Heart left ventricle (tissue), 16 donors: ENCODE measurements around the gene CDH23. TPM values are rescaled to one million over a fixed set of nuclear protein-coding genes. Genes with fewer than 3 reads are reported as not detected.

Experiments used
- ATAC-seq, 4 donors: fragments of 200-7000 bp; cut with Tn5 transposase; one replicate each; pipeline ENCODE4 v1.9.1; 2020 to 2022; ENCODE audit warnings: moderate library complexity in 4 of 4, mild to moderate bottlenecking in 3 of 4, moderate number of reproducible peaks in 1 of 4
- DNase-seq, 5 donors: peaks; one replicate each; pipeline ENCODE4 v3.0.0-alpha.2; 2020
- H3K27ac ChIP-seq, 12 donors: fragments of 200-600 bp; sonication (generic) in 4 of 12; one replicate each; pipeline versions ENCODE4 v1.5.0 to v1.8.0; 2016 to 2022; ENCODE audit warnings: mild to moderate bottlenecking in 2 of 12
- H3K27me3 ChIP-seq, 9 donors: fragments of 200-600 bp; sonication (generic) in 2 of 9; one replicate each; pipeline versions ENCODE4 v1.5.1 to v1.8.0; 2016 to 2022; ENCODE audit warnings: mild to moderate bottlenecking in 3 of 9
- H3K36me3 ChIP-seq, 9 donors: fragments of 200-600 bp; sonication (generic) in 2 of 9; one replicate each; pipeline versions ENCODE4 v1.5.0 to v1.8.0; 2018 to 2022; ENCODE audit warnings: mild to moderate bottlenecking in 2 of 9
- H3K4me1 ChIP-seq, 12 donors: fragments of 200-600 bp; sonication (generic) in 4 of 12; one replicate each; pipeline versions ENCODE4 v1.5.0 to v1.8.0; 2016 to 2022; ENCODE audit warnings: mild to moderate bottlenecking in 3 of 12
- H3K4me3 ChIP-seq, 12 donors: fragments of 200-600 bp; sonication (generic) in 4 of 12; one replicate each; pipeline versions ENCODE4 v1.5.0 to v1.8.0; 2017 to 2022; ENCODE audit warnings: mild to moderate bottlenecking in 9 of 12, moderate library complexity in 4 of 12
- H3K9me3 ChIP-seq, 12 donors: fragments of 200-600 bp; sonication (generic) in 4 of 12; one replicate each; pipeline versions ENCODE4 v1.5.0 to v1.8.0; 2016 to 2022; ENCODE audit warnings: mild to moderate bottlenecking in 1 of 12
- POLR2A ChIP-seq, 2 donors: fragments of 450-650 bp; IDR thresholded peaks; one replicate each; pipeline ENCODE4 v1.6.1; 2017; ENCODE audit warnings: antibody characterized with exemption in 2 of 2, mild to moderate bottlenecking in 2 of 2, moderate library complexity in 2 of 2
- WGBS, 4 donors: extraction: QIAGEN DNeasy Blood & Tissue Kit in 2 of 4; methylation state at CpG; one replicate each; pipeline versions ENCODE4 v1.1.5 to v1.1.7; 2013 to 2018; 5-methylcytosine and 5-hydroxymethylcytosine counted together
- intact Hi-C, 10 donors: fragments of 100-400 bp; cut with DNase I; formaldehyde crosslinking; loops; one replicate each; pipeline versions ENCODE4 v1.11.1 to v1.14.2; 2022
- polyA plus RNA-seq, 2 donors: library from polyadenylated mRNA; stranded (reverse); fragments of 200-250 nt; gene quantifications; one replicate each; pipeline ENCODE4 v1.2.3, GENCODE V29; 2013
- total RNA-seq, 9 donors: library from RNA; depleted of rRNA in 2 of 9; stranded (reverse); fragments of >200 nt in 2 of 9; fragmentation: NEBNext Ultra II Directional in 3 of 9; extraction: Animal tissue kit (Norgen Biotek cat#: 25700) in 3 of 9; gene quantifications; one replicate each; pipeline versions ENCODE4 v1.1.0 to v1.2.4, GENCODE V29; 2016 to 2023
- TF ChIP-seq, protein P1 (sequence below), 12 donors: fragments of 200-600 bp; sonication (generic) in 4 of 12; IDR thresholded peaks; one replicate each; pipeline versions ENCODE4 v1.5.0 to v1.8.0; 2018 to 2022; ENCODE audit warnings: antibody characterized with exemption in 12 of 12, mild to moderate bottlenecking in 5 of 12
- donor health status: ischemic (EF 13 %, LVEDD 7.1; RV severe dilation, severe dysfunction).
- donor health status: healthy with polysubstance abuse.
- donor health status: DM: no; HTN: yes; CAD: no.
- donor health status: DM: no; HTN: no; CAD: no.
- donor health status: ischemic (EF 25% LVEDD 6.9; RV normal size, moderate dysfunction).
- donor health status: ischemic (EF 25% LVEDD 5.7; RV mildly dilated, moderate dysfunction).
- donor health status: healthy.
- donor health status: DM: yes; HTN: yes; CAD: no.
- donor health status: ischemic (EF 35%, LVEDD 5.7; RV mildly dilated, moderate dysfunction).
- donor health status: nonischemic (EF 11% LVEDD 7.7; RV severe dilation, severe dysfunction).
- donor health status: DM: yes; HTN: yes; CAD: no.
- donor health status: PGD.
- donor health status: ischemic (EF 29% LVEDD 5.4; RV normal size, mild dysfunction).
- donor health status: nonischemic (EF 23%, LVEDD 6.1; RV moderate dilation, normal function).

Gene CDH23
- total and polyA plus RNA-seq, 11 donors = 1.2 to 8.6 (median 3.9) TPM

DNA sequence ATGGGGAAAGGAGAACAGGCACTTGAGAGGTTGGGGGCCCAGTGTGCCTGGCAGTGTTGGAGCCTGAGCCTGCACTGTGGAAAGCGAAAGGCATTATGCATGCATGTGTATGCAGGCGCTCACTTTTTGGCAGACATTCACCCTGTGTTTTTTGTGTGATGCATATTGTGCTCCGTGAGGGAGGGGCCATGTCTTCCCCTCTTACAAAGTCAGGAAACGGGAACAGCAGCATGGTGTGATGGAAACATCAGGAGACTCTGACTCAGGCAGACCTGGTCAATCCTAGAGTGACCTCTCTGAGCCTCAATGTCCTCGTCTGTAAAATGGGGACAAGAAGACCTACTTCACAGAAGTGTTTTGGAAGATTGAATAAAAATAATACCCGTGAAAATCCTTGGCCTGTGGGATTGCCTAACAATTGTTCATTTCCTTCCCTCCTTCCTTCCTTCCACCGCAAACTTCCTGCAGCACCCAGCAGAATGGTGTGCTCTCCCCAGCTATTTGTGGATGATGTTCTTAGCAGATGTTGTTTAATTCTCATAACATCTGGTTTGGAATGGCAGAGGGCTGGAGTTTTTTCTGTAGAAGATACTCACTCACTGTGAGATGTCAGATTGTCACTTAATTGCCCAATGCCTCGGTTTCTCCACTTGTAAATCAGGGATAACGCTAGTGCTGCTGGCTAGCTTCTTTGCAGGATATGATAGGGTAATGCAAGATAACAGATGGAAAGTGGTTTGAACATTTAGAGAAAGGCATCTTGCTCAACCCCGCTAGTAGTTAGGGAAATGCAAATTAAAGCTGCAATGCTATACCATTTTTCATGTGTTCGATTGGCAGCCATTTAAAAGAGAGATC is 39.8 kb downstream of the CDH23 start:
- intact Hi-C loops = no loop called here
- no peaks in the 10 kb centered on the region for H3K9me3 ChIP-seq
- H3K4me3 ChIP-seq = no peak overlapping the region
- DNase-seq (peak in 3 of 5 donors; percentile 36 to 48 (median 45)), ATAC-seq (peak; percentile 29 to 82 (median 50))
- H3K27ac ChIP-seq = peak overlapping the region in 9 of 12 donors; percentile 35 to 86 (median 74)
- 54 to 78% (median 62%) methylated on average over 10 to 11 of the region's 11 CpGs for WGBS, 4 donors
- H3K36me3 ChIP-seq = no peaks in the 10 kb centered on the region
- H3K4me1 ChIP-seq = peaks cover 0 to 36% (median 23%) of the 10 kb centered on the region in 12 donors
- no peak for TF ChIP-seq POLR2A (IDR thresholded peaks at IDR 0.05)
- TF ChIP-seq, protein P1, sequence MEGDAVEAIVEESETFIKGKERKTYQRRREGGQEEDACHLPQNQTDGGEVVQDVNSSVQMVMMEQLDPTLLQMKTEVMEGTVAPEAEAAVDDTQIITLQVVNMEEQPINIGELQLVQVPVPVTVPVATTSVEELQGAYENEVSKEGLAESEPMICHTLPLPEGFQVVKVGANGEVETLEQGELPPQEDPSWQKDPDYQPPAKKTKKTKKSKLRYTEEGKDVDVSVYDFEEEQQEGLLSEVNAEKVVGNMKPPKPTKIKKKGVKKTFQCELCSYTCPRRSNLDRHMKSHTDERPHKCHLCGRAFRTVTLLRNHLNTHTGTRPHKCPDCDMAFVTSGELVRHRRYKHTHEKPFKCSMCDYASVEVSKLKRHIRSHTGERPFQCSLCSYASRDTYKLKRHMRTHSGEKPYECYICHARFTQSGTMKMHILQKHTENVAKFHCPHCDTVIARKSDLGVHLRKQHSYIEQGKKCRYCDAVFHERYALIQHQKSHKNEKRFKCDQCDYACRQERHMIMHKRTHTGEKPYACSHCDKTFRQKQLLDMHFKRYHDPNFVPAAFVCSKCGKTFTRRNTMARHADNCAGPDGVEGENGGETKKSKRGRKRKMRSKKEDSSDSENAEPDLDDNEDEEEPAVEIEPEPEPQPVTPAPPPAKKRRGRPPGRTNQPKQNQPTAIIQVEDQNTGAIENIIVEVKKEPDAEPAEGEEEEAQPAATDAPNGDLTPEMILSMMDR (IDR thresholded peaks at IDR 0.05) = no peak
- H3K27me3 ChIP-seq = no peaks in the 10 kb centered on the region

DNA sequence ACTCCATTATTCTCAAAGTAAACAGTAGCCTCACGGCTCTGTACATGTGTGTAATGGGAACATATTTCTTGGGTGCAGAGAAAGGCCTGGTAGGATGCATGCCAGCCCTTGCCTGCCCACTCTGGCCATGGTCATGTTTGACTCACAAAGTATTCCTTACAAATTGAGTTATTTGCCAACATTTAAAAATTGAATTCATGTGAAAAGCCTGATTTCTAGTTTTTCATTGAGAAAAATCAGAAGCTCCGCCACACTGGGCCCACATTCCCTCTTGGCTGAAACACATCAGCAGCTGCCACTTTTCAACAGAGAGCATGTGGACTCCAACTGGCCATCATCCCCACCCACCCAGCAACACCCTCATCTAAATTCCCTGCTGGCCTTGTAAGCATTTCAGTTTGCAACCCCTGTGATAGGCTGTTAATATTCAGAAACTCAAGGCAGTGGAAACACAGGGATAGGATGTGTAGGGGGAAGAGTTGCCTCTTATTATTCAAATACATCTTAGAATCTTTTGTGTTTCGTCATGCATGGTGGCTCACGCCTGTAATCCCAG is 40.9 kb downstream of the CDH23 start:
- 91 to 92% (median 92%) methylated on average over 4 of the region's 4 CpGs for WGBS, 4 donors
- intact Hi-C loops = no loop called here
- no peaks in the 10 kb centered on the region for H3K27me3 ChIP-seq
- H3K36me3 ChIP-seq = no peaks in the 10 kb centered on the region
- no peaks in the 10 kb centered on the region for H3K9me3 ChIP-seq
- H3K27ac ChIP-seq = no peak overlapping the region
- H3K4me1 ChIP-seq = peaks cover 0 to 36% (median 22%) of the 10 kb centered on the region in 12 donors
- ATAC-seq = no peak
- no peak overlapping the region for H3K4me3 ChIP-seq
- no peak for DNase-seq
- TF ChIP-seq, protein P1 (IDR thresholded peaks at IDR 0.05) = no peak

DNA sequence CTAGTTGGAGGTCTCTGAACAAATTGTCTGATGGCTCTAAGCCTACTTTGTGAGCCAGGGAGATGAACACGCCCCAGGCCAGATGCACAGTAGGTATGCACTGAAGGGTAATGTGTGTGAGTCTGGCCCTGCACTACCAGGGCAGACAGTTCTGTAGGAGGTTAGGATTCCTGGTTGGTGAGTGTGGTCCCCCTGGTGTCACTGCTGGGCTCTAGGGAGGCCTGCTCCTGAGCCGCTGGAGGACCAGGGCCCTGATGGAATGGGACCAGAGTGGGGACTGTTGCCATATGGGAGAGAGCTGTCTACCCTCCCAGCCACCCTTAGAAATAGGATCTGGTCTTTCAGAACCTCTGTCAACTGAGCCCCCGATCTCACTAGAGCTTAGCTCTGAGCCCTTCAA is 42.0 kb downstream of the CDH23 start:
- no peak for DNase-seq
- H3K27ac ChIP-seq = no peak overlapping the region
- ATAC-seq = no peak
- no peaks in the 10 kb centered on the region for H3K36me3 ChIP-seq
- 80 to 97% (median 94%) methylated on average over 3 of the region's 3 CpGs for WGBS, 4 donors
- TF ChIP-seq, protein P1 (IDR thresholded peaks at IDR 0.05) = no peak
- no peak for TF ChIP-seq POLR2A (IDR thresholded peaks at IDR 0.05)
- no peak overlapping the region for H3K4me3 ChIP-seq
- intact Hi-C loops = no loop called here
- H3K9me3 ChIP-seq = no peaks in the 10 kb centered on the region
- peaks cover 0 to 36% (median 22%) of the 10 kb centered on the region in 12 donors for H3K4me1 ChIP-seq
- H3K27me3 ChIP-seq = no peaks in the 10 kb centered on the region

DNA sequence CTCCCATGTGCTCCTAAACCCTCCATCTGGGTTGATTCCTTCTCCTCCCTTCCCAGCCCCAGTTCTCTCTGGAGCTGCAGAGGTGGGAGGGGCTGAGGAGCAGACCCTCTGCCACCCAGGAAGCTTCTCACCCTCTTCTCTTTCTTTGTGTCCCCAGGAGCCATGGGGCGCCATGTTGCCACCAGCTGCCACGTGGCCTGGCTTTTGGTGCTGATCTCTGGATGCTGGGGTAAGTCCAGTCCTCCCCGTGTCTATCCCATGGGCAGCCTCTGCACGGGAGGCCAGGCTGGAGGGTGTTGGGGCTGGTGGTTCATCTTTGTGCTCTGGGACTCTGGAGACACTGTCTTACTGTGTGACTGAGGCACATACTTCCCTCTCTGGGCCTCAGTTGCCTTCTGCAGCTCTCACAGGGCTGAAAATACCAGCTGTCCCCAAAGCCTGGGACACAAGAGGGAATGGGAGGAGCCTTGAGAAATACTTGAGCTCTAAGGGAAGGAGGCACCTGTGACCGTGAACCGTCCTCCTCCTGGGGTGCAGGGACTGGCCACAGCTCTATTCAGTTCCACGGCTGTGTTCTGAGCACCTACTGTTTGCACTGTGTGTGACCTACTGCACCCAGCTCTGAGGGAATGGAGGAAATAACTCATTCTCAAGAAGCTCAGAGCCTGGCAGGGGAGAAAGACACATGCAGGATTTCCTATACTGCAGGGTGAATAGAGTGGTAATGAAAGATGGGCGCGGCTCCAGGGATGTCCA is 43.1 kb downstream of the CDH23 start:
- intact Hi-C loops = no loop called here
- ATAC-seq (no peak), DNase-seq (no peak)
- TF ChIP-seq, protein P1 (IDR thresholded peaks at IDR 0.05) = no peak
- no peak for TF ChIP-seq POLR2A (IDR thresholded peaks at IDR 0.05)
- Histone ChIP-seq H3K36me3 (no peaks in the 10 kb centered on the region), H3K27ac (no peak overlapping the region), H3K4me3 (no peak overlapping the region), H3K4me1 (peaks cover 0 to 36% (median 21%) of the 10 kb centered on the region in 12 donors), H3K27me3 (no peaks in the 10 kb centered on the region), H3K9me3 (no peaks in the 10 kb centered on the region)
- WGBS, 4 donors = 78 to 88% (median 80%) methylated on average over 6 to 9 of the region's 9 CpGs
